PC-9 (cell line): ENCODE measurements around the gene BACH1. TPM values are rescaled to one million over a fixed set of nuclear protein-coding genes. Genes with fewer than 3 reads are reported as not detected.

ENCODE experiments used
- BruUV-seq: library from RNA; stranded (reverse); fragments of 400-500 nt; replicated peaks from 2 replicates; lab custom pipeline; 2021; lab: Mats Ljungman, UMichigan
- CTCF ChIA-PET: fragments of 300-600 bp; sonication (Branson Sonifier 250); formaldehyde crosslinking; loops from one replicate; lab custom pipeline; 2022; ENCODE audit warnings: antibody characterized with exemption; lab: Charles Lee
- POLR2A ChIA-PET: fragments of 300-600 bp; sonication (Branson Sonifier 250); formaldehyde crosslinking; loops from one replicate; lab custom pipeline; 2022; ENCODE audit warnings: antibody characterized with exemption; ENCODE audit not compliant: unreplicated experiment; lab: Charles Lee
- DNase-seq, 2 experiments: peaks; one replicate each; pipeline versions ENCODE4 v3.0.0 to v3.0.0-alpha.2; 2015 to 2022; ENCODE audit warnings: mixed read lengths in 1 of 2
- H2AFZ ChIP-seq: fragments of 200-600 bp; sonication (generic); 2 replicates; pipeline ENCODE4 v1.8.1; 2017; ENCODE audit warnings: antibody characterized with exemption
- H3F3A ChIP-seq: fragments of 200-600 bp; sonication (generic); 2 replicates; pipeline ENCODE4 v1.8.1; 2017; ENCODE audit warnings: antibody characterized with exemption, mild to moderate bottlenecking, low read depth; ENCODE audit not compliant: insufficient read depth
- H3K27ac ChIP-seq: fragments of 200-600 bp; sonication (generic); 2 replicates; pipeline ENCODE4 v1.6.1; 2016; ENCODE audit warnings: mixed run types
- H3K27me3 ChIP-seq: fragments of 200-600 bp; sonication (generic); 2 replicates; pipeline ENCODE4 v1.6.1; 2016; ENCODE audit warnings: low read depth, mixed run types; ENCODE audit not compliant: insufficient read depth
- H3K36me3 ChIP-seq: fragments of 200-600 bp; sonication (generic); 2 replicates; pipeline ENCODE4 v1.6.1; 2016; ENCODE audit warnings: low read depth, mixed run types
- H3K4me1 ChIP-seq: fragments of 200-600 bp; sonication (generic); replicated peaks from 2 replicates; pipeline ENCODE4 v1.6.1; 2016; ENCODE audit warnings: mixed run types; ENCODE audit not compliant: insufficient read depth
- H3K4me2 ChIP-seq: fragments of 200-600 bp; sonication (generic); 2 replicates; pipeline ENCODE4 v1.6.1; 2017; ENCODE audit warnings: mixed run types
- H3K4me3 ChIP-seq: fragments of 200-600 bp; sonication (generic); 2 replicates; pipeline ENCODE4 v1.6.1; 2016; ENCODE audit warnings: mixed run types
- H3K79me2 ChIP-seq: fragments of 200-600 bp; sonication (generic); 2 replicates; pipeline ENCODE4 v1.6.1; 2017; ENCODE audit warnings: low read depth, mixed run types
- H3K9me2 ChIP-seq: fragments of 200-600 bp; sonication (generic); 2 replicates; pipeline ENCODE4 v1.8.1; 2017; ENCODE audit warnings: mild to moderate bottlenecking; ENCODE audit not compliant: insufficient read depth
- H3K9me3 ChIP-seq: fragments of 200-600 bp; sonication (generic); 2 replicates; pipeline ENCODE4 v1.8.1; 2016; ENCODE audit warnings: low read depth; ENCODE audit not compliant: insufficient read depth
- H4K20me1 ChIP-seq: fragments of 200-600 bp; sonication (generic); 2 replicates; pipeline ENCODE4 v1.8.1; 2017; ENCODE audit not compliant: insufficient read depth
- EZH2 ChIP-seq: fragments of 200-600 bp; sonication (generic); IDR thresholded peaks from 2 replicates; pipeline ENCODE4 v1.8.0; 2017; ENCODE audit warnings: antibody characterized with exemption, low read depth
- intact Hi-C: fragments of 100-400 bp; cut with micrococcal nuclease; formaldehyde crosslinking; loops from one replicate; pipeline ENCODE4 v1.10.0; 2022; ENCODE audit not compliant: unreplicated experiment
- total RNA-seq: library from RNA; stranded (reverse); gene quantifications from 2 replicates; pipeline ENCODE4 v1.2.3, GENCODE V29; 2021
- TF ChIP-seq, protein P1 (sequence below): fragments of 200-600 bp; sonication (generic); conservative IDR thresholded peaks from 2 replicates; pipeline ENCODE4 v1.6.1; 2017; ENCODE audit warnings: mixed run types, antibody characterized with exemption, mild to moderate bottlenecking, moderate library complexity

Gene BACH1
- total RNA-seq, 1 experiment from 2014 or later, result 39.9 TPM

- peak overlapping the region; percentile 92 for H3K4me3 ChIP-seq
- ChIA-PET POLR2A (interaction anchor here (0.5 kb wide), 1 partner anchor 80 kb away, joined by 3 read pairs; no protein-coding TSS in a partner anchor), CTCF (interaction anchor here (0.7 kb wide), 1 partner anchor 243 kb away, joined by 3 read pairs; no protein-coding TSS in a partner anchor)
- intact Hi-C loops, result loop anchor here (1.0 to 5.0 kb wide), 5 partner anchors 42 to 209 kb away; no protein-coding TSS in a partner anchor
- BruUV-seq, result TSS peak; percentile 64
- no peaks in the 10 kb centered on the region for H3K36me3 ChIP-seq
- H3K9me3 ChIP-seq, result no peaks in the 10 kb centered on the region
- no peak overlapping the region for H2AFZ ChIP-seq
- no peaks in the 10 kb centered on the region for H3K27me3 ChIP-seq
- peak overlapping the region; percentile 75 for H3K4me2 ChIP-seq
- H3F3A ChIP-seq, result peaks cover 9% of the 10 kb centered on the region; the same call in 1 of the 2 replicates
- H4K20me1 ChIP-seq, result peaks cover 33% of the 10 kb centered on the region
- peak; percentile 39 to 90 for DNase-seq
- TF ChIP-seq, protein P1, sequence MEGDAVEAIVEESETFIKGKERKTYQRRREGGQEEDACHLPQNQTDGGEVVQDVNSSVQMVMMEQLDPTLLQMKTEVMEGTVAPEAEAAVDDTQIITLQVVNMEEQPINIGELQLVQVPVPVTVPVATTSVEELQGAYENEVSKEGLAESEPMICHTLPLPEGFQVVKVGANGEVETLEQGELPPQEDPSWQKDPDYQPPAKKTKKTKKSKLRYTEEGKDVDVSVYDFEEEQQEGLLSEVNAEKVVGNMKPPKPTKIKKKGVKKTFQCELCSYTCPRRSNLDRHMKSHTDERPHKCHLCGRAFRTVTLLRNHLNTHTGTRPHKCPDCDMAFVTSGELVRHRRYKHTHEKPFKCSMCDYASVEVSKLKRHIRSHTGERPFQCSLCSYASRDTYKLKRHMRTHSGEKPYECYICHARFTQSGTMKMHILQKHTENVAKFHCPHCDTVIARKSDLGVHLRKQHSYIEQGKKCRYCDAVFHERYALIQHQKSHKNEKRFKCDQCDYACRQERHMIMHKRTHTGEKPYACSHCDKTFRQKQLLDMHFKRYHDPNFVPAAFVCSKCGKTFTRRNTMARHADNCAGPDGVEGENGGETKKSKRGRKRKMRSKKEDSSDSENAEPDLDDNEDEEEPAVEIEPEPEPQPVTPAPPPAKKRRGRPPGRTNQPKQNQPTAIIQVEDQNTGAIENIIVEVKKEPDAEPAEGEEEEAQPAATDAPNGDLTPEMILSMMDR, result no peak
- TF ChIP-seq EZH2, result no peak
- H3K79me2 ChIP-seq, result peaks cover 60% of the 10 kb centered on the region
- peaks cover 38% of the 10 kb centered on the region for H3K4me1 ChIP-seq
- H3K27ac ChIP-seq, result peak overlapping the region; percentile 91
- no peaks in the 10 kb centered on the region for H3K9me2 ChIP-seq
These were observed 1.4 kb downstream of the BACH1 start for GRCh38 chr21:29299916-29300806.

DNA sequence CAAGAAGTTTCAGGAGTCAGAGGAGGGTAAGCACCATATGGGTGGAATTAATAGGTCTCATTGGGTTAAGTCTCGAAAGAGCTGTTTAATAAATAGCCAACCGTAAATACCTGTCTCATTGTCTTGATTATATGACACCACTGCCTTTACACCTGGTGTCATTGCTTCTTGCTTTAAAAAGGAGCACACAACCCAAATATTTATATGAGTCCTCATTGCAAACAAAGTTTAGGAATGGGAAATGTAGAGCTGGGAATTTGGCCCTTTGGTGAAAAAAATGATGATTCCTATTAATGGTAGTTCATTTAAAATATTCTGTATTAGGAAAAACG is 2.1 kb downstream of the BACH1 start:
- no peak for DNase-seq
- ChIA-PET CTCF (interaction anchor here (0.7 kb wide), 1 partner anchor 244 kb away, joined by 3 read pairs; no protein-coding TSS in a partner anchor), POLR2A (no interaction called here)
- H3K36me3 ChIP-seq, result peaks cover 4% of the 10 kb centered on the region; the same call in 1 of the 2 replicates
- no peaks in the 10 kb centered on the region for H3K9me3 ChIP-seq
- peaks cover 39% of the 10 kb centered on the region for H4K20me1 ChIP-seq
- H3K27ac ChIP-seq, result peak overlapping the region; percentile 91; the same call in 1 of the 2 replicates
- no peaks in the 10 kb centered on the region for H3K27me3 ChIP-seq
- H2AFZ ChIP-seq, result no peak overlapping the region
- peak overlapping the region; percentile 92 for H3K4me3 ChIP-seq
- H3F3A ChIP-seq, result peaks cover 9% of the 10 kb centered on the region; the same call in 1 of the 2 replicates
- H3K9me2 ChIP-seq, result no peaks in the 10 kb centered on the region
- H3K4me1 ChIP-seq, result peaks cover 38% of the 10 kb centered on the region
- TF ChIP-seq, protein P1, result no peak
- no peak for TF ChIP-seq EZH2
- H3K4me2 ChIP-seq, result peak overlapping the region; percentile 75
- intact Hi-C loops, result loop anchor here (1.0 to 5.0 kb wide), 3 partner anchors 42 to 132 kb away; no protein-coding TSS in a partner anchor
- peaks cover 67% of the 10 kb centered on the region for H3K79me2 ChIP-seq
- no TSS peak for BruUV-seq

DNA sequence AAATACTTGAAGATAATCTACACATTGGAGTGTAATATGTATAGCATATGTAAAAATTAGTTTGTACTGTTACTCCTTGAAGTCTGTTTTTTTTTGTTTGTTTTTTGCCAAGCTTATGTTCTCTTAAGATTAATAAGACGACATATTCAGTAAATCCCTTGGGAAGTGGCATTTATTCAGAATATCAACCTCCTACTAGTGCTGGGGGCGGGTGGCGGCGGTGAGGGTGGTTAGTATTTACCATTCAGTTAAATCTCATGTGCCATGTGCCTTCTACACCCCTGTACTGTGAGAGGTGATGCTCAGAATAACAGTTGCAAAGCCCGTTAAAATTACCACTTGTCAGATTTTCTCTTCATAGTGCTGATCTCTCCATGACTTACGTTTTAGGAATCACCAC is 3.0 kb downstream of the BACH1 start:
- POLR2A ChIA-PET, result no interaction called here
- Histone ChIP-seq H3K9me2 (no peaks in the 10 kb centered on the region), H4K20me1 (peaks cover 44% of the 10 kb centered on the region), H3K27me3 (no peaks in the 10 kb centered on the region), H3K4me1 (peaks cover 38% of the 10 kb centered on the region), H3K9me3 (no peaks in the 10 kb centered on the region), H3K27ac (no peak overlapping the region), H3K4me3 (peak overlapping the region; percentile 92), H3K4me2 (peak overlapping the region; percentile 75), H2AFZ (no peak overlapping the region), H3F3A (peaks cover 9% of the 10 kb centered on the region; the same call in 1 of the 2 replicates), H3K79me2 (peaks cover 76% of the 10 kb centered on the region), H3K36me3 (peaks cover 5% of the 10 kb centered on the region; the same call in 1 of the 2 replicates)
- intact Hi-C loops, result loop anchor here (5.0 kb wide), 1 partner anchor 41 kb away; no protein-coding TSS in a partner anchor
- CTCF ChIA-PET, result no interaction called here
- BruUV-seq, result no TSS peak
- TF ChIP-seq EZH2, result no peak
- TF ChIP-seq, protein P1, result no peak
- no peak for DNase-seq
